Measurements from ENCODE around the gene C2orf68. TPM values are rescaled to one million over a fixed set of nuclear protein-coding genes. Genes with fewer than 3 reads are reported as not detected.

The C2orf68 gene
- polyA plus RNA-seq, 1 donor (not counting 4 experiments of a cell fraction or from before 2014, with no cell fraction given): 13.6 TPM

- no peaks in the 10 kb centered on the region for H3K9me3 ChIP-seq (ENCODE audit: control insufficient read depth, low read depth, low read length)
- dilution Hi-C loops (cut with MboI; ENCODE audit: extremely low pct_ligation_motif_present, low sequenced_read_pairs): no loop called here
- no peaks in the 10 kb centered on the region for H3K27me3 ChIP-seq (ENCODE audit: control insufficient read depth, extremely low read depth, insufficient read depth, low read length)
- H3K36me3 ChIP-seq (ENCODE audit: control insufficient read depth in 2 of 2, extremely low read depth in 1 of 2, insufficient read depth in 2 of 2, low read length in 2 of 2): peaks cover 1 to 11% of the 10 kb centered on the region in 2 experiments
- DNase-seq (ENCODE audit: low read depth, low spot score) (no peak), FAIRE-seq (no peak)
- TF ChIP-seq EZH2 (IDR thresholded peaks at IDR 0.05; ENCODE audit: low read length) (no peak), CTCF (optimal IDR thresholded peaks at IDR 0.05 in 1 of 3, IDR thresholded peaks at IDR 0.05 in 1 of 3, conservative IDR thresholded peaks at IDR 0.05 in 1 of 3; ENCODE audit: extremely low read depth in 1 of 3, insufficient read depth in 2 of 3, low read length in 3 of 3) (no peak)
- H3K4me2 ChIP-seq (ENCODE audit: control insufficient read depth, extremely low read depth, insufficient read depth, low read depth, low read length): no peak overlapping the region
- H3K9me1 ChIP-seq (ENCODE audit: control insufficient read depth, extremely low read depth, insufficient read depth, low read length): no peaks in the 10 kb centered on the region
- H3K4me3 ChIP-seq (ENCODE audit: control insufficient read depth in 2 of 3, extremely low read depth in 1 of 3, insufficient read depth in 2 of 3, low read depth in 1 of 3, low read length in 3 of 3): no peak overlapping the region
- no peaks in the 10 kb centered on the region for H4K20me1 ChIP-seq (ENCODE audit: control insufficient read depth, extremely low read depth, insufficient read depth, low read length)
- H3K79me2 ChIP-seq (ENCODE audit: control insufficient read depth, insufficient read depth, low read length): peaks cover 42% of the 10 kb centered on the region
- H3K27ac ChIP-seq (ENCODE audit: control insufficient read depth, insufficient read depth, low read length): no peak overlapping the region
- H3K9ac ChIP-seq (ENCODE audit: control insufficient read depth, extremely low read depth, insufficient read depth, low read length): no peak overlapping the region
- no peak overlapping the region for H2AFZ ChIP-seq (ENCODE audit: control insufficient read depth, low read length)
- H3K4me1 ChIP-seq (ENCODE audit: control insufficient read depth, extremely low read depth, insufficient read depth, low read length): peaks cover 12% of the 10 kb centered on the region
Observed at GRCh38 chr2:85613717-85614515, 2.0 kb upstream of the C2orf68 start.

GRCh38 chr2:85611217-85611704 is 605 bp downstream of the C2orf68 start:
- H3K9ac ChIP-seq (ENCODE audit: control insufficient read depth, extremely low read depth, insufficient read depth, low read length): peak overlapping the region; percentile 78

More at GRCh38 chr2:85611217-85611704, 605 bp downstream of the C2orf68 start:
- FAIRE-seq (no peak), DNase-seq (ENCODE audit: low read depth, low spot score) (no peak)
- H3K9me3 ChIP-seq (ENCODE audit: control insufficient read depth, low read depth, low read length): no peaks in the 10 kb centered on the region
- peak overlapping the region; percentile 87 for H3K27ac ChIP-seq (ENCODE audit: control insufficient read depth, insufficient read depth, low read length)
- peak overlapping the region; percentile 84 for H2AFZ ChIP-seq (ENCODE audit: control insufficient read depth, low read length)
- peak overlapping the region; percentile 99 for H3K4me2 ChIP-seq (ENCODE audit: control insufficient read depth, extremely low read depth, insufficient read depth, low read depth, low read length)
- peaks cover 2 to 15% of the 10 kb centered on the region in 2 experiments for H3K36me3 ChIP-seq (ENCODE audit: control insufficient read depth in 2 of 2, extremely low read depth in 1 of 2, insufficient read depth in 2 of 2, low read length in 2 of 2)
- no peaks in the 10 kb centered on the region for H3K27me3 ChIP-seq (ENCODE audit: control insufficient read depth, extremely low read depth, insufficient read depth, low read length)
- dilution Hi-C loops (cut with MboI; ENCODE audit: extremely low pct_ligation_motif_present, low sequenced_read_pairs): no loop called here
- peaks cover 2% of the 10 kb centered on the region for H3K4me1 ChIP-seq (ENCODE audit: control insufficient read depth, extremely low read depth, insufficient read depth, low read length)
- TF ChIP-seq CTCF (optimal IDR thresholded peaks at IDR 0.05 in 1 of 3, IDR thresholded peaks at IDR 0.05 in 1 of 3, conservative IDR thresholded peaks at IDR 0.05 in 1 of 3; ENCODE audit: extremely low read depth in 1 of 3, insufficient read depth in 2 of 3, low read length in 3 of 3) (no peak), EZH2 (IDR thresholded peaks at IDR 0.05; ENCODE audit: low read length) (no peak)
- H3K9me1 ChIP-seq (ENCODE audit: control insufficient read depth, extremely low read depth, insufficient read depth, low read length): no peaks in the 10 kb centered on the region
- peak overlapping the region; percentile 66 to 93 (median 91) for H3K4me3 ChIP-seq (ENCODE audit: control insufficient read depth in 2 of 3, extremely low read depth in 1 of 3, insufficient read depth in 2 of 3, low read depth in 1 of 3, low read length in 3 of 3)
- no peaks in the 10 kb centered on the region for H4K20me1 ChIP-seq (ENCODE audit: control insufficient read depth, extremely low read depth, insufficient read depth, low read length)
- peaks cover 16% of the 10 kb centered on the region for H3K79me2 ChIP-seq (ENCODE audit: control insufficient read depth, insufficient read depth, low read length)

Measured in keratinocyte (primary cell).